ENCODE measurements around the gene MGARP.

DNA sequence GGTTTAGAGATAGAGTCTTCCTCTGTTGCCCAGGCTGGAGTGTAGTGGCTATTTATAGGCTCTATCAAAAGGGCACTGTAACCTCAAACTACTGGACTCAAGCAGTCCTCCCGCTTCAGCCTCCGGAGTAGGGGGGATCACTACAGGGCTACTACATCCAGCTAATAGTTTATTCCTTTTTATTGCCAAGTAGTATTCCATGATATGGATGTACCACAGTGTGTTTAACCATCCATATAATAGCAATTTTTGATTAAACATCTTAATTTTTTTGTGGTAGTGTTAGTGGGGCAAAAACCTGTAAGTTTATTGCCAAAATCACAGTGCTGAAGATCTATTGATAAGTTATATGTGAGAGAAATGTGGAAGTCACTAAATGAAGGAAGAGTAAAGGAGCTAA, 24.9 kb upstream of the MGARP start:
- TF ChIP-seq, protein P1, sequence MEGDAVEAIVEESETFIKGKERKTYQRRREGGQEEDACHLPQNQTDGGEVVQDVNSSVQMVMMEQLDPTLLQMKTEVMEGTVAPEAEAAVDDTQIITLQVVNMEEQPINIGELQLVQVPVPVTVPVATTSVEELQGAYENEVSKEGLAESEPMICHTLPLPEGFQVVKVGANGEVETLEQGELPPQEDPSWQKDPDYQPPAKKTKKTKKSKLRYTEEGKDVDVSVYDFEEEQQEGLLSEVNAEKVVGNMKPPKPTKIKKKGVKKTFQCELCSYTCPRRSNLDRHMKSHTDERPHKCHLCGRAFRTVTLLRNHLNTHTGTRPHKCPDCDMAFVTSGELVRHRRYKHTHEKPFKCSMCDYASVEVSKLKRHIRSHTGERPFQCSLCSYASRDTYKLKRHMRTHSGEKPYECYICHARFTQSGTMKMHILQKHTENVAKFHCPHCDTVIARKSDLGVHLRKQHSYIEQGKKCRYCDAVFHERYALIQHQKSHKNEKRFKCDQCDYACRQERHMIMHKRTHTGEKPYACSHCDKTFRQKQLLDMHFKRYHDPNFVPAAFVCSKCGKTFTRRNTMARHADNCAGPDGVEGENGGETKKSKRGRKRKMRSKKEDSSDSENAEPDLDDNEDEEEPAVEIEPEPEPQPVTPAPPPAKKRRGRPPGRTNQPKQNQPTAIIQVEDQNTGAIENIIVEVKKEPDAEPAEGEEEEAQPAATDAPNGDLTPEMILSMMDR (conservative IDR thresholded peaks at IDR 0.05; ENCODE audit: low read length) = no peak
- no peak for TF ChIP-seq EZH2phosphoT487 (IDR thresholded peaks at IDR 0.05; ENCODE audit: borderline replicate concordance)

All from Loucy (cell line).